DMS53 treated with DMSO at 0.1 percent for 48 hours (cell line): Measurements from ENCODE around the gene HECTD1.
"Not testable (repeated sequence)": the region's sequence is repeated elsewhere in the genome, so short reads cannot be mapped to it uniquely, and the experiment has no call there.

Experiments used
- DNase-seq: peaks from one replicate; lab custom pipeline; 2025; ENCODE audit not compliant: unreplicated experiment; lab: John Stamatoyannopoulos, UW

The HECTD1 gene

DNA sequence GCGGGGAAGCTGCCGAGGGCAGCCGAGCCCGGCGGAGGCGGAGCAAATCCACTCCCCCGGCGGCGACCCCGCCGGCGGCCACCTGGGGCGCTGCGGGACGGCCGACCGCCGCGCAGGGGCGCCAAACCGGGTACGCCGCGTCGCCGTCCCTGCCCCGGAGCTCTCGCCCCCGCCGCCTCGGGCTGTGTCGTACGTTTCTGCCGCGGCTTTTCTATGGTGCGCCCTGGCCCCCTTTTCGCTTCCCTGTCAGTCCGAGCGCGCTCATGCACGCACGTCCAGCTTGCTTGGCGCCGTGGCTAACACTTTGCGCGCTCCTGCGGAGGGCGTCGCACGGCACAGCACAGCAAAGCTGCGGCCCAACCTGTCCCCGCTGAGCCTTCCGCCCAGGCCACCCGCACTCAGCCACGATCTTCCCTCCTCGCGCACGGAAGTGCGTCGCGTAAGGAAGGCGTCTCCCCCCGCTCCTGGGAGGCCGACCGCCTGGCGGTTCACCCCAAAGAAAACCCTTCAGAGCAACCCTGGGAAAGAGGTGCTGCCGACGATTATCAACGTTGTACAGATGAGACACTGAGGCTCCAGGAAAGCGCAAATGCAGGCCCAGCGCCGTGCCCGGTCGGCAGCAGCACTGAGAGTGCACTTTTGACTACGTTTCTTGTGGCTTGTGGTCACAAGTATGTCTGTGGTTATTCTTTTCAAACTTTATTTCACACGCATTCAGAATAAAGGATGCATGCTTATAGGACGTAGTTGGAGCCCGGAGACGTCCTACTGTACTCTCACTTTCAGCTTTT, at the start of gene HECTD1:
TSS of gene HECTD1 (minus strand) at position 39 of the 791 bp plus-strand sequence. CDS start 1,857 bp downstream, outside the sequence.
- peak; percentile 71 for DNase-seq

DNA sequence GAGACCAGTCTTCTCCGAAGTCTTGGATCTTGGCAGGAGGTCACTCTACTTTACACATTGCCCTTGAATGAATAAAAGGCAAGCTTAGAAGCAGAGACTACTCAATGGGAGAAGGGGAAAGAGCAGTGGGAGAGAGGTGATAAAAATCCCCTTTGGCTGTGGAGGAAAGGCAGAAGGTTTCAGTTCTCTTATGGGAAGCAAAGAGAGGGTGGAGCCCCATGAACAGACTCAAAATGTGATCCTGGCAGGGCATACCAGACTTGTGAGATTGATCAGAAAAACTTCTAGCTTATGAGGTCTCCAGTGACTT, 49.6 kb upstream of the HECTD1 start:
- no peak for DNase-seq

DNA sequence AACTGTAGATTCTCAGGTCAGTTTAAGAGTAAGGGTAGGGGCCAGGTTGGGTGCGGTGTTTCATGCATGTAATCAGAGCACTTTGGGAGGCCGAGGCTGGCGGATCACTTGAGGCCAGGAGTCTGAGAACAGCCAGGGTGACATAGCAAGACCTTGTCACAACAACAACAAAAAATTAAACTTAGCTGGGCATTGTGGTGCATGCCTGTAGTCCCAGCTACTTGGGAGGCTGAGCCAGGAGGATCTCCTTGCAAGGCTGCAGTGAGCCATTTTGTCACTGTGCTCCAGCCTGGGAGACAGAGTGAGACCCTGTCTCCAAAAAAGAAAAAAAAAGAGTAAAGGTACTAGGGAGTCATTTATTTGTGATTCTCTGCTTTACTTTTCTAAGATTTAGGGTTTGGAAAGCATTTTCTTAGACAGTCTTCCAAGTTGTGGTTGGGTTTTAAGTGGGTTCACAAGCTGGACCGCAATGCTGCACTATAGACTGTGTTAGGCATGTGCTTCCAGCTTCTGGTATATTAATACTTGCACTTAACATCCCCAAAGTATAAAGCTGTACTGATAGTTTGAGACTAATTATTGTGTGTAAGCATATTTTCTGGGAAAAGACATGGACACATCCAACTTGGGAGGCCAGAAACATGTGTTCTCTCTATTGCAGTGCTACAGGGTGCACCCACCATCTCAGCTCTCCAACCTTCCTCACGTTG, 49.1 kb upstream of the HECTD1 start:
- no peak for DNase-seq

DNA sequence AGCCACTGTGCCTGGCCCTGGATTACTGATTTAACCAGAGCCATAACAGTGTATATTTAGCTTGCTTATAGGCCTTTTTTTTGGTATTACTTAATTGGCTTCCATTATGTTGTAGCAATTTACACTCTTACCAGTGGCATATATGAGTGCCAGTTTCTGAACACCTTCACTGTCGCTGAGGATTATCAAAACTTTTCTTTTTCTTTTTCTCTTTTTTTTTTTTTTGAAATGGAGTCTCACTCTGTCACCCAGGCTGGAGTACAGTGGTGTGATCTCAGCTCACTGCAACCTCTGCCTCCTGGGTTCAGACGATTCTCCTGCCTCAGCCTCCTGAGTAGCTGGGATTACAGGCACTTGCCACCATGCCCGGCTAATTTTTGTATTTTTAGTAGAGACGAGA, 48.3 kb upstream of the HECTD1 start:
- DNase-seq: not testable (repeated sequence)

DNA sequence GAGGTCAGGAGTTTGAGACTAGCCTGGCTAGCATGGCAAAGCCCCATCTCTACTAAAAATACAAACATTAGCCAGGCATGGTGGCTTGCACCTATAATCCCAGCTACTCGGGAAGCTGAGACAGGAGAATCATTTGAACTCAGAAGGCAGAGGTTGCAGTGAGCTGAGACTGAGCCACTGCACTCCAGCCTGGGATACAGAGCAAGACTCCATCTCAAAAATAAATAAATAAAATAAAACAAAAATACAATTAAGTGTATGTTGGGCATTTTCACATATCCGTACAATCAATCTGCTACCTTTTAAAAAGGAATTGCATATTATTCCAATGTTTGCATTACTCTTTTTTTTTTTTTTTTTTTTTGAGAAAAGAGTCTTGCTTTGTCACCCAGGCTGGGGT, 47.7 kb upstream of the HECTD1 start:
- no peak for DNase-seq

DNA sequence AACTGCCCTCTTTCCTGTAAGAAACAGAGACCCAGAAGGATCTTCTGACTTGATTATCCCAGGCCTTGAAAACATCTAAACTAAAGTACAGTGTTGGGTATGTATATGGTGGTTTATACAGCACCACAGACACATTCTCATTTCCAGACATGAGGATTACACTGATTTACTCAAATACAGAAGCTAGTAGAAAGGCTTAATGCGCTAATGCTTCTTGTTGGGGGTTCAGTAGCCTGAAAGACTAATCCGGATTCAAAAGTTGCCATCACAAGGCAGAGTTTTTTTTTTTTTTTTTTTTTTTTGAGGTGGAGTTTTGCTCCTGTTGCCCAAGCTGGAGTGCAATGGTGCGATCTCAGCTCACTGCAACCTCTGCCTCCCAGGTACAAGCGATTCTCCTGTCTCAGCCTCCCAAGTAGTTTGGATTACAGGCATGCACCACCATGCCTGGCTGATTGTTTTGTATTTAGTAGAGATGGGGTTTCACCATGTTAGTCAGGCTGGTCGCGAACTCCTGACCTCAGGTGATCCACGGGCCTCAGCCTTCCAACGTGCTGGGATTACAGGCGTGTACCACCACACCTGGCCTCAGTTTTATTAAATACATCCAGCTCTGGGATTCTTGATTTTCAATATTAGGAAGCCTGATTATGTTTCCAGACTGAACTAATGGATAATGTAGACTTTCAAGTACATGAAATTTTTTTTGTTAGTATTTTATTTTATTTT, 46.3 kb upstream of the HECTD1 start:
- no peak for DNase-seq

DNA sequence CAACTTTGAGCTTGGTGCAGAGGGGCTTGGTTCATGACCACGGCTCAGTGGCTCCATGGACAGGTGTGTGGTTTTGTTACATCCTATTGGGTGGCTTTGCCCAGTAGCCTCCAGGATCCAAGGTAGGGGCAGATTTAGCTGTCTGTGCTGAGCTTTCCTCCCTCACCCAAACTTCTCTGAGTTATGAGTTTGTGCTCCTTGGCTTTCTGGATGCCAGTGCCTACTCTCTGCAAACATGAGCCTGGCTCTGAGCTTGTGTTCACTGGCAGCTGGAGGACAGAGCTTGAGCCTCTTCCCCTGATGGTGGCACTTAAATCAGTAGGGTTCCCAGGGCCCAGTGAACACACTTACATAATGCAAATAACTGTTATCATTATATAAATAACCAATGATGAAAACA, 45.3 kb upstream of the HECTD1 start:
- DNase-seq: no peak

DNA sequence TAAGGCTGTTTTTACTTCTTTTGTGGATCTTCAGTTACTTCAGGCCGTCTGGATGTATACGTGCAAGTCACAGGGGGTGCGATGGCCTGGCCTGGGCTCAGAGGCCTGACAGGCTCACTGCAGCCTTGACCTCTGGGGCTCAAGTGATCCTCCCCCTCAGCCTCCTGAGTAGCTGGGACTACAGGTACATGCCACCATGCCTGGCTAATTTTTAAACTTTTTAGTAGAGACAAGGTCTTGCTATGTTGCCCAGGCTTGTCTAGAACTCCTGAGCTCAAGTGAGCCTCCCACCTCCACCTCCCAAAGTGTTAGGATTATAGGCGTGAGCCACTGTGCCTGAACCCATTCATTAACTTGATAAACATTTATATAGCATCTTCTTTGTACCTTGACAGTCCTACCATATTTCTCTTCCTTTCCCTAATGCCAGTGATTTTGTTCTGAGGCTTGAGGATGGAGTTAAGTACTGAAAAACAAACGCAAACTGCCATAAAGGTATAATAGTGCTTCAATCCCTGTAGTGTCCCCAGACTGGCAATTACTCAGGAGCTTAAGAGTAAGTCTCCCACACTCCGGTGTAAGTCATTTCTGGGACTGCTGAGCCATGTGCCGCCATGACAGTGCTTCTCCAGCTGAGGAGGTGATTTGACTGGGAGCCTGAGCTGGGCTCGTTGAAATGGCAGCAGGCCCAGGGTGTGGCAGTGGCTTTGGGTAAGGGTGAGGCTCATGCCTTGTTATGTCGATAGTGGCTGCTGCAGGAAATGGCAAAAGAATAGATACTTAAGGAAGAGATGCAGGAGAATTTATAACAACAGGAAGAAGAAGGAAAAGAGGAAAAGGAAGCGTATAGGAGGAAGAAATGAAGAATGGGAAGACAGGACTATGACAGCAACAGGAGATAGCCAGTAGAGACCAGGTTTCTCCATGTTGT, 43.7 kb upstream of the HECTD1 start:
- DNase-seq: no peak

DNA sequence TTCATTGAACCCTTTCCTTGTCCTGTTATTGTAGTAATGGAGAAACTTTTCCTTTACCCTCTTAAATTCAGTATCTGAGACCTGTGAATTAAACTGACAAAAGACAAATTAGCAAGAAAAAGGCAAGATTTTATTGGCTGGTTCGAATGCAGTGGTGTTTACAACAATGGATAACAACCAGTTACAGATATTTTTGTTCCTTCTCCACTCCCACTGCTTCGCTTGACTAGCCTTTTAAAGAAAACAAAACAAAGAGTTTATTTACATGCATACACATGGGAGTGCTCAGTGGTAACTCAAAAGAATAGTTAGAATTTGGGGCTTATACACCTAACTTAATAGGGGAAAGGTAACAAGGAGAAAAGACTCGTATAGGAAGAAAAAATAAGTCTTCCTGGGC, 37.0 kb upstream of the HECTD1 start:
- no peak for DNase-seq

DNA sequence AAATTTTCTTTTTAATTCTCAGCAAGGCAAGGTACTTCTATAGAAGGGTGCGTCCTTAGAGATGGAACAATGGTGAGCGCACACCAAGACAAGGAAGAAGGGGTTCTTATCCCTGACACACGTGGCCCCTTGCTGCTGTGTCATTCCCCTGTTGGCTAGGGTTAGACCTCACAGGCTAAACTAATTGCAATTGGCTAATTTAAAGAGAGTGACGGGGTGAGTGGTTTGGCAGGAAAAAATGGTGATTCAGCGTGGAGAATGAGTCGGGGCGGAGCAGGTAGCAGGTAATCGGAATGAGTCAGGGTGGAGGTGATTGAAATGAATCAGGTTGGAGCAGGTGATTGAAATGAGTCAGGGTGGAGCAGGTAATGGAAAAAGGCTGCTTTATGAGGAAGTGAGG, 36.3 kb upstream of the HECTD1 start:
- DNase-seq: no peak

DNA sequence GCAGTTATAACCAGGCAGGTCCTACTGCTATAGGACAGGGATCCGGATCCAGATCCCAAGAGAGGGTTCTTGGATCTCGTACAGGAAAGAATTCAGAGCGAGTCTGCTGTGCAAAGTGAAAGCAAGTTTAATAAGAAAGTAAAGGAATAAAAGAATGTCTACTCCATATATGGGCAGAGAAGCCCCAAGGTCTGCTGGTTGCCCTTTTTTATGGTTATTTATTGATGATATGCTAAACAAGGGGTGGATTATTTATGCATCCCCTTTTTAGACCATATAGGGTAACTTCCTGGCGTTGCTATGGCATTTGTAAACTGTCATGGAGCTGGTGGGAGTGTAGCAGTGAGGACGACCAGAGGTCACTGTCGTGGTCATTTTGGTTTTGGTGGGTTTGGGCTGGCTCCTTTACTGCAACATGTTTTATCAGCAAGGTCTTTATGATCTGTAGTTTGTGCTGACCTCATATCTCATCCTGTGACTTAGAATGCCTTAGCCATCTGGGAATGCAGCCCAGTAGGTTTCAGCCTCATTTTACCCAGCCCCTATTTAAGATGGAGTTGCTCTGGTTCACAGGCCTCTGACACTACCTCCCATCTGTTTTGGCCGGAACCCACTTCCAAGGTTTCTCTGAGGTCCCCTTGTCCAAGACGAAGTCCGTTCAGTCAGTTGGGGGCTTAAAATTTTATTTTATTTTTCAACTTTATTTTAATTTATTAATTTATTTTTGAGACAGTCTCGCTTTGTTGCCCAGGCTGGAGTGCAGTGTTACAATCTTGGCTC, 34.8 kb upstream of the HECTD1 start:
- DNase-seq: not testable (repeated sequence)

DNA sequence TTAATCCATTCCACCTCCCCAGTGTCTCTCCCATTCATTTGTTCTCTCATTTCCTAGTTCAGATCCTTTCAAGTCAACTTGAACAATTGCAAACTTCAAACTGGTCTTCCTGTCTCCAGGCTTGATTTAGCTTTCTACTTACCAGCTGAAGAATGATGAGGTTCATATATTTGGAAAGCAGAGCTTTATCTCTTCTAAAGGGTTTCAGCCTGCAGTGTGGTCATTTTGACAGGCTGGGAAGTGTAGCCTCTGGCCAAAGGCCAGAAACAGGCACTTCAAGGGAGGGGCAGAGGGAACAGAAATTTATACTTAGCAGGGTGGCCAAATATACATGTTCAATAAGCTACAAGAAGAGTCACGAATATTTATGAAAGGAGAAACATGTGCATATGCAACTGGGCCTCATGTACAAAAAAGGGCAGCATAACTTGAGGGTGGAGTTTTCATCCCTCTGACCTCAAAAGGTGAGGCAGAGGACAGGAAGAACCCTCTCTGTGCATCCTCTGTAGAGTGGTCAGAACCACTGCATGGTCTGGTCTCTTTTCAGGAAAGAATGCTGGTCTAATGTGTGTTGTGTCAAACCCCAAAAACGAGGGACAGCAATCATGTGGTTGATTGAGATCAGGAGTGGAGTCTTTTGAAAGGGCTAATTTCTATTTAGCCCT, 34.0 kb upstream of the HECTD1 start:
- DNase-seq: no peak

DNA sequence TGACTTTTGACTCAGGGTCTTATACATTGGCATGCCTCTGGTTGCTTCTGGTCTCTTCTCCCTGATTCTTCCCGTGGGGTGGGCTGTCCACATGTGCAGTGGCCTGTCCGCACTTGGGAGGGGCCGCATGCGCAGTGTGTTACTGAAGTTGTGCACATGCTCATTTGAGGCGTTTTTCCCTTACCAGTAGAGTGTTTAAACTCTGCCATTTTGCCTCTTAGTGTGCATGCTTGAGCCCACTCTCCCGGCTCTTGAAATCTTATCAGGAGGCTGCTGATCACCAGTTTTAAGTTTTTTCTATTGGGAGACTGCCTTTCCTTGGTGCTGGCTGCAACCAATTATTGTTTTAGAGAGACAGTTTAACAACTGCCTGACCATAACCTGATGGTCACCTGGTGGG, 32.1 kb upstream of the HECTD1 start:
- DNase-seq: no peak

DNA sequence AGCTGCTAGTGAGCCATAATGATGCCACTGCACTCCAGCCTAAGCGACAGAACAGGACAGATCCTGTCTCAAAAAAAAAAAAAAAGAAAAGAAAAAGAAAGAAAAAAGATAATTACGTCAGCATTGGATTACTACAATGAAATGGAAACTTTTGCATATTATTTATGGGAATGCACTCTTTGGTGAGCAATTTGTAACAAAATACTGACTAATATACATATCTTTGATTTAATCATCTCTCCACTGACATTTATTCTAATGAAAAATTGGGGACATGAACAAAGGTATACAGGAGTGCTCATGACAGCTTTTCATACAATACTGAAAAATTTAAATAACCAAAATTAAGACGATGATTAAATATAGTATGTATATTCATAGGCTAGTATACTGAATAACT, 27.9 kb upstream of the HECTD1 start:
- DNase-seq: no peak

DNA sequence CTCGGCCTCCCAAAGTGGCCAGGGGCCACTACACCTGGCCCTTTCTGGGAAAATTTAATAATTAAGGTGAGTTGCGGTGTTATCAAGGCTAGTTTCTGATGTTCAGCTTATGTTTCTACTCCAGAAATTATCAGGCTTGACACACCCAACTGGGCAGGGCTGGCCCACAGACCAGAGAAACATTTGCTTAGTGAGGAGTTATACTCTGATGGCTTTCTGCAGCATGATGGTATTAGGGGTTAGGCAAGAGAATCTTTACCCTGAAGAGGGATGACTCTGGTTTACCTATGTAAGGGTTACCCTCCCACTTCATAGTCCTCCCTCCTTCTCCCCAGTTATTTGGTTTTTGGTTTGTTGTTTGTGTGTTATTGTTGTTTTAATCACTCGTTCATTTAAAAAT, 24.5 kb upstream of the HECTD1 start:
- DNase-seq: no peak

DNA sequence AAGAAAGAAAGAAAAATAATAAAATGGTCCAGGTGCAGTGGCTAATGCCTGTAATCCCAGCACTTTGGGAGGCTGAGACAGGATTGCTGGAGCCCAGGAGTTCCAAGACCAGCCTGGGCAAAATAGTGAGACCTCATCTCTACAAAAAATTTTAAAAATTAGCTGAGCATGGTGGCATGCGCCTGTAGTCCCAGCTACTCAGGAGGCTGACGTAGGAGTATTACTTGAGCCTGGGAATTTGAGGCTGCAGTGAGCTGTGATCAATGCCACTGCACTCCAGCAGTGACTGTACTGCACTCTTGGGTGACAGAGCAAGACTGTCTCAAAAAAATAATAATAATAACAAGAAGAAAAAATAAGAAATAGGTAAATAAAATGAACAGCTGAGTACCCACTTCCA, 23.7 kb upstream of the HECTD1 start:
- DNase-seq: not testable (repeated sequence)

DNA sequence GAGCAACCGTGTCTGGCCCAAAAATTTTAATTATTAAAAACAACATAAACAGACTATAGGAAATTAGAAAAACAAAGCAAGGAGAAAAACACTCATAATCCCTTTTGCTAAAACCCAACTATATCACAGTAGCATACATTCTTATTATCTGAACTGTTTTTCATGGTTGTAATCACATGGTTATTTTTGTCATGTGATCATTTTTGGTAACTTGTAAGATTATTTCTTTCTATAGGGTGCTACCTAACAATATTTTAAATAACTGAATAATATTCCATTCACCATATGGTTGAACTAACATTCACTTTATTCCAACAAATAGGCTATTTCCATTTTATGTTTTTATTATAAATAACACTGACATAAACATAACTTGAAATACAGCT, 23.0 kb upstream of the HECTD1 start:
- DNase-seq: no peak

DNA sequence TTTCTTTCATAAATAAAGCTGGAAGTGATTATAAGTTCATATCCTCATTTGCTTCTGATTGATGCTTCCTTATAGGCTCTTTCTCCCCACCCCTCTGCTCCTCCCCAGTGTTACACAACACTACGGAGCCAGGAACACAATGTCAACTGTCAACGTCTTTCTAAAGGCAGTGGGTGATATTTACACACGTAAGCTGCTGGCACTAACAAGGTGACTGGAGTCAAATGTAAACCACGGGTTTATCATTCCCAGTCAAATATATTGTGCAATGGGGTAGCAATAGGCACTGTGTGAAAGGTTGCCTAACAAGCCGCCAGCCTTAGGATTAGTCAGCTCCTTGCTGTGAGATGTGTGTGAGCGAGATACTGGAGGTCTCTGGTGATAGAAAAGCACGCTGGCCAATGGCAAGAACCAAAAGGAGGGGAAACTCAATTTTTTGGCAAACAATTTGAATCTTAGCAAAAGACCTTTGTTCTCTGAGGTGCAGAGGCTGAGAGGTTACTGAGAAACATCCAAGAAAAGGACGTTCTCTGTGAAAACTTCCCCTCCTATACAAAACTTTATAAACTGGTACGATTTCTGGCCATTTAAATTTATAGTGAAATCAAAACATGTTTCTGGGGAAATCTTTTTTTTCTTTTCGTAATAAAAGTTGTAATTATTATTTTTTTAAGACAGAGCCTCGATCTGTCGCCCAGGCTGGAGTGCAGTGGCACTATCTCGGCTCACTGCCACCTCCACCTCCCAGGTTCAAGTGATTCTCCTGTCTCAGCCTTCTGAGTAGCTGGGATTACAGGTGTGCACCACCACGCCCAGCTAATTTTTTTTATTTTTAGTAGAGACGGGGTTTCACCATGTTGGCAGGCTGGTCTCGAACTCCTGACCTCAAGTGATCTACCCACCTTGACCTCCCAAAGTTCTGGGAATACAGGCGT, 22.3 kb upstream of the HECTD1 start:
- peak; percentile 71 for DNase-seq

DNA sequence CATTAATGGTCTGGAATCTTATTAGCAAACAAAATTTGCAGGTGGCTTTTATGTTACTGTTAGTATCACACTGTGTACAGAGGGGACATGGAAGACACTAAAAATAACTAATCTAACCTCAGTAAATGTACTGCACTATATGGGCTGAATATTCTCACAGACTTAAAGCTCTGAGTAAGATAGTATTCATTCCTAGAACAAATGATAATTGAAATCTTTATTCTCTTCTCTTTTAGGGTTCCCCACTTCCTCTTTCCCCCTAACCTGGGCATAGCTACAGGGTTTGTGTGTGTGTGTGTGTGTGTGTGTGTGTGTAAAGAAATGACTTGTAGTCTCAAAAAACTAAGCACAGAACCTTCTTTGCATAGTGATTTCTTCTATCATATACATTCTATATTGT, 21.4 kb upstream of the HECTD1 start:
- no peak for DNase-seq
